HEK293T (cell line): Measurements from ENCODE around the gene TM7SF3.

ENCODE experiments used
- ELF4 ChIP-seq: fragments of 450-650 bp; IDR thresholded peaks from 2 replicates; pipeline ENCODE4 v1.6.1; 2017; ENCODE audit warnings: antibody characterized with exemption
- FOXA1 ChIP-seq: fragments of 450-650 bp; IDR thresholded peaks from 2 replicates; pipeline ENCODE4 v1.6.1; 2016; ENCODE audit warnings: mild to moderate bottlenecking
- FOXM1 ChIP-seq: fragments of 450-650 bp; IDR thresholded peaks from 2 replicates; pipeline ENCODE4 v1.6.1; 2017; ENCODE audit warnings: mild to moderate bottlenecking, borderline replicate concordance
- L3MBTL2 ChIP-seq: fragments of 450-650 bp; conservative IDR thresholded peaks from 2 replicates; pipeline ENCODE4 v1.6.1; 2016; ENCODE audit warnings: mild to moderate bottlenecking
- SUZ12 ChIP-seq: fragments of 450-650 bp; IDR thresholded peaks from 2 replicates; pipeline ENCODE4 v1.6.1; 2016; ENCODE audit warnings: mild to moderate bottlenecking
- TARDBP ChIP-seq: fragments of 450-650 bp; IDR thresholded peaks from 2 replicates; pipeline ENCODE4 v1.6.1; 2016

DNA sequence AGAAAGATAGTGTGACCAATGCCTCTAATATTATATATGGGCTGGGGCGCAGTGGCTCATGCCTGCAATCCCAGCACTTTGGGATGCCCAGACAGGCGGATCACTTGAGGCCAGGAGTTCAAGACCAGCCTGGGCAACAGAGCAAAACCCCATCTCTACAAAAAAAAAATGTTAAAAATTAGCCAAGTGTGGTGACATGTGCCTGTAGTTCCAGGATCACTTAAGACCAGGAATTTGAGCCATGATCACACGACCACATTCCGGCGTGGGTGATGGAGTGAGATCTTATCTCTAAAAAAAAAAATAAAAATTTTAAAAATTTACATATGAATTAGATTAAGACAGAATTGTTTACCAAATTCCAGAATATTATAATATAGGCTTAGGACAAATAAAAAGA, 12.0 kb downstream of the TM7SF3 start:
- TF ChIP-seq TARDBP: no peak
- no peak for TF ChIP-seq SUZ12
- no peak for TF ChIP-seq FOXM1
- no peak for TF ChIP-seq FOXA1
- TF ChIP-seq L3MBTL2: no peak
- no peak for TF ChIP-seq ELF4
